HG03159 (cell line): ENCODE measurements around the gene TMEM50A.
"Not testable (repeated sequence)": the region's sequence is repeated elsewhere in the genome, so short reads cannot be mapped to it uniquely, and the experiment has no call there.

Experiments
- ATAC-seq: cut with Tn5 transposase; IDR thresholded peaks from one replicate; pipeline ENCODE4 v1.9.1; 2021; ENCODE audit warnings: mild to moderate bottlenecking, moderate library complexity; ENCODE audit not compliant: unreplicated experiment

Gene TMEM50A

DNA sequence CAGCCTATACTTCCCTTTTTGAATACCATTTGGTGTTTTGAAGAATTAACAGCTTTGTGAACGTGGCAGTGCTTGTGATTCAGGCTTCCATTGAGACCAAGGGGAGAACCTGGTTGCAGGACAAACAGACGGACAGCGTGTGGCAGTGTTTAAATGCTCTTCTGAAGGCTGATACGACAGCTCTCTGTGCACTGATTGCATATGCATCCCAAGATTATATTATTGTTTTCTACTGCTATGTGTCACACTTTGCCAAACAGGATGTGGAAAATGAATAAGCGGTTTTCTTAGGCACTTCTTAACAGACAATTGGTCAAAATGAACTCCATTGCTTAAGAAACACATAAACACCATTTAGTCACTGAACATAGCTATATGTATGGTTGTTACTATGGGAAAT is 8.2 kb upstream of the TMEM50A start:
- not testable (repeated sequence) for ATAC-seq

GRCh38 chr1:25336922-25337354 is 1.2 kb upstream of the TMEM50A start:
- peak; percentile 28 for ATAC-seq

- ATAC-seq = peak; percentile 42
Measured at GRCh38 chr1:25337483-25338187, 499 bp upstream of the TMEM50A start.

- ATAC-seq = no peak
Measured at GRCh38 chr1:25338986-25339385, 852 bp downstream of the TMEM50A start.

GRCh38 chr1:25341746-25342145 is 3.6 kb downstream of the TMEM50A start:
- ATAC-seq = no peak

- no peak for ATAC-seq
Measured at GRCh38 chr1:25342846-25343245, 4.7 kb downstream of the TMEM50A start.

- no peak for ATAC-seq
Measured at GRCh38 chr1:25343872-25344271, 5.7 kb downstream of the TMEM50A start.

- ATAC-seq = no peak
Measured at GRCh38 chr1:25347556-25347955, 9.4 kb downstream of the TMEM50A start.

DNA sequence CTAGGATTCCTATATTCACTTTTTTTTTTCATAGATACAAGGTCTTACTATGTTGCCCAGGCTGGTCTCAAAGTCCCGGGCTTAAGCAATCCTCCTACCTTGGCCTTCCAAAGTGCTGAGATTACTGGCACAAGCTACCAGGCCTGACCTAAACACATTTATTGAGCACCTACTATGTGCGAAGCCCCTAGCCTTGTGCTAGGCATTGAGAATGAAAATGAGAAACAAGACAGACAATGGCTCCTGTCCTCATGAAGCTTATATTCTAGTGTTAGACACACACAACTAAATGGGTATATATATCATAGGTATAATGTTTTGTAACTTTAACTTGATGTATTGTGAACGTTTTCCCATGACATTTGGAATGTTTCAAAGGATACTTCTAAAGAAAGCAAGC is 11.5 kb downstream of the TMEM50A start:
- ATAC-seq = no peak

- no peak for ATAC-seq
Measured at GRCh38 chr1:25355841-25356395, 17.8 kb downstream of the TMEM50A start.

DNA sequence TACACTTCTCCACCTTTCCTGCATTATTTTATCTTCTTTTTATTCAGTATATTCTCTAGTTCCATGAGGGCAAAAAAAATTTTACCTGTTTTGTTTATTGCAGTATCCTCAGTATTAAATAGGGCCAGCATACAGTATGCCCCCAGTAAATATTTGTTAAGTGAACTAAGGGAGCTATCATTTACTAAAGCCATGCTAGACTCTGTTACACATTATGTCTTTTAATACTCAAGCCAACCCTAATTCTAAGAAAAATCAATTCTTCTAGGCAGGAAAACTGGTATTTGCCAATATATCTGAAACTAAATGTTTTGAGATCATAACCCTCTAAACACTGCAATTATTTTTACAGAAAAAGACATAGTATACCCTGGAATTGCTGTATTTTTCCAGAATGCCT is 18.3 kb downstream of the TMEM50A start:
- ATAC-seq = no peak

- no peak for ATAC-seq
Measured at GRCh38 chr1:25356848-25357247, 18.7 kb downstream of the TMEM50A start.

DNA sequence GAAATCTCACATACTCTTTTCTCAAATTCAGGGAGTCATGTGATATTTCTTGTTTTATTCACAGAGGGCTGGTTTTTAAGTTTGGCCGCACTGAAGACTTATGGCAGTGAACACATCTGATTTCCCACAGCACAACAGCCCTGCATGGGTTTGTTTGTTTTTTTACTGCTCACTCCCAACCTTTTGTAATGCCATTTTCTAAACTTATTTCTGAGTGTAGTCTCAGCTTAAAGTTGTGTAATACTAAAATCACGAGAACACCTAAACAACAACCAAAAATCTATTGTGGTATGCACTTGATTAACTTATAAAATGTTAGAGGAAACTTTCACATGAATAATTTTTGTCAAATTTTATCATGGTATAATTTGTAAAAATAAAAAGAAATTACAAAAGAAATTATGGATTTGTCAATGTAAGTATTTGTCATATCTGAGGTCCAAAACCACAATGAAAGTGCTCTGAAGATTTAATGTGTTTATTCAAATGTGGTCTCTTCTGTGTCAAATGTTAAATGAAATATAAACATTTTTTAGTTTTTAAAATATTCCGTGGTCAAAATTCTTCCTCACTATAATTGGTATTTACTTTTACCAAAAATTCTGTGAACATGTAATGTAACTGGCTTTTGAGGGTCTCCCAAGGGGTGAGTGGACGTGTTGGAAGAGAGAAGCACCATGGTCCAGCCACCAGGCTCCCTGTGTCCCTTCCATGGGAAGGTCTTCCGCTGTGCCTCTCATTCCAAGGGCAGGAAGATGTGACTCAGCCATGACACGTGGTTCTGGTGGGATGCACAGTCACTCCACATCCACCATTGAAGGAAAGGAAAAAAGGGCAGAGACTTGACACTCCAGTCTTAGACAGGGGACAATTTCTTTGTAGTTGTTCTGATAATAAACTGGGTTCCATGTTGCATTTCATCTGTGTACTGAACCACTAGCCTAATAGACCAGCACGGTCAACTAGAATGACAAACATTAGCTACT is 22.8 kb downstream of the TMEM50A start:
- ATAC-seq = no peak

- ATAC-seq = no peak
Measured at GRCh38 chr1:25361901-25362300, 23.8 kb downstream of the TMEM50A start.

GRCh38 chr1:25362634-25363559 is 24.8 kb downstream of the TMEM50A start:
- ATAC-seq = not testable (repeated sequence)

DNA sequence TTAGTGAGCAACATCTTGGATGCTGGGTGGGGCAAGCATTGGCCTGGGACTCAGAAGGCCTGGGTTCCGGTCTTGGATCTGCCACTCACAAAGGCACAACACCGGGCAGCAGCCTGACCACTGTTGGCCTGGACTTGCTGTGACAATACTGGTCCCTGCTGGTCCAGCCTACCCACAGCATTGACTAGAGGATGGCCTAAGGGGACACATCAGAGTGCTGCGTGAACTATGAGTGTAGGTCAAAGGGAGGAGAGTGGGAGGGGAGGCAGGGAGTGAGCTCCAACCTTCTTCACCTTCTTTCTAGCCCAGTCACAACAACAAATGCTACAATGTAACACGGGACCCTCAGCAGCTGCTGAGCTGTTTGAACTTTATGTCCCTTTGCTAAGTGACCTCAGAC is 31.1 kb downstream of the TMEM50A start:
- no peak for ATAC-seq

DNA sequence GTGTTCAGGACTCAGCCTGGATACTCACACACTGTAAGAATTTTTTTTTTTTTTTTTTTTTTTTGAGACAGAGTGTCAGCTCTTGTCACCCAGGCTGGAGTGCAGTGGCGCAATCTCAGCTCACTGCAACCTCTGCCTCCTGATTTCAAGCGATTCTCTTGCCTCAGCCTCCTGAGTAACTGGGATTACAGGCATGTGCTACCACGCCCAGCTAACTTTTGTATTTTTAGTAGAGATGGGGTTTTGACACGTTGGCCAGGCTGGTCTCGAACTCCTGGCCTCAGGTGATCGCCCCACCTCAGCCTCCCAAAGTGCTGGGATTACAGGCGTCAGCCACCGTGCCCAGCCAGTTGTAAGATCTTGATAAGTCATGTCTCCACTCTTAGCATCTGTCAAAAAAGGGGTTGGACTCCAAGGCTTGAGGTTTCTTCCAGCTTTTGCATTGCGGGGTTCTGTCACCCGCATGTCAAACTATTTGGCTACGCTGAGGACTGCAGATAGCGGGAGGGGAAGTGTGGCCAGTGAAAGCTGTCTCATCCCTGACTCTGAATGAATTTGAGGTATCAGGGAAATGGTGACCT is 31.6 kb downstream of the TMEM50A start:
- ATAC-seq = not testable (repeated sequence)

GRCh38 chr1:25371757-25372156 is 33.6 kb downstream of the TMEM50A start:
- not testable (repeated sequence) for ATAC-seq

- not testable (repeated sequence) for ATAC-seq
Measured at GRCh38 chr1:25378367-25378766, 40.2 kb downstream of the TMEM50A start.

GRCh38 chr1:25382543-25382942 is 44.4 kb downstream of the TMEM50A start:
- not testable (repeated sequence) for ATAC-seq
